SK-N-SH (cell line): ENCODE data around the gene ABCC2.

Experiments used
- GABPA ChIP-seq: IDR thresholded peaks from 2 replicates; pipeline ENCODE4 v1.4.0; 2012; ENCODE audit warnings: low read depth, mild to moderate bottlenecking
- JUND ChIP-seq: IDR thresholded peaks from 2 replicates; pipeline ENCODE4 v1.4.0; 2012
- MEF2A ChIP-seq: IDR thresholded peaks from 2 replicates; pipeline ENCODE4 v1.4.0; 2012; ENCODE audit warnings: low read depth, borderline replicate concordance
- POLR2AphosphoS5 ChIP-seq: IDR thresholded peaks from 2 replicates; pipeline ENCODE4 v1.6.1; 2012; ENCODE audit warnings: low read depth, low read length
- TAF1 ChIP-seq: IDR thresholded peaks from 2 replicates; pipeline ENCODE4 v1.6.1; 2012; ENCODE audit warnings: low read depth, mild to moderate bottlenecking, low read length, moderate library complexity, borderline replicate concordance
- TCF12 ChIP-seq: IDR thresholded peaks from 2 replicates; pipeline ENCODE4 v1.4.0; 2012
- TF ChIP-seq, protein P1 (sequence below): IDR thresholded peaks from 2 replicates; pipeline ENCODE4 v1.4.0; 2012; ENCODE audit warnings: low read depth
- TF ChIP-seq, protein P2 (sequence below): fragments of 200-600 bp; sonication (generic); IDR thresholded peaks from 2 replicates; pipeline ENCODE4 v1.6.1; 2017; ENCODE audit warnings: antibody characterized with exemption, mild to moderate bottlenecking, moderate library complexity

DNA sequence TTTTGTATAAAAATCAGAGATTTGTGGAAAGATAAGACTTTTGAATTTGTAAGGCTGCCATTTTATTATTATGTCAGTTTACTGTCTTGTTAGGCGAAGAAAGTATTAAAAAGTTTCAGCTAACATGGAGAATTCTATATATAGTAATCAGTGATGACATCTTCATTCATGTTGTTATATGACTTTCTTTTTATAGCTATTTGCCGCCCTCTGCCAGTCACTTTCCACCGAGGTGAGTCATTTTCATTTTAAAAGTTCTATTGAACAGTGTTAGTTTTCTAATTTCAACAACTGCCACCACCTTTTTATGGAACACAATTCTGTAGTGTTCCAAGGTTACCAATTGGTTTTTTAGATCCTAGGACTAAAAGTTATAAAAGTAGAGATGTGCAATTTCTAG is 38.6 kb upstream of the ABCC2 start:
- TF ChIP-seq, protein P1, sequence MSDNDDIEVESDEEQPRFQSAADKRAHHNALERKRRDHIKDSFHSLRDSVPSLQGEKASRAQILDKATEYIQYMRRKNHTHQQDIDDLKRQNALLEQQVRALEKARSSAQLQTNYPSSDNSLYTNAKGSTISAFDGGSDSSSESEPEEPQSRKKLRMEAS: no peak
- TF ChIP-seq TCF12 (no peak), POLR2AphosphoS5 (no peak), MEF2A (no peak), JUND (no peak), TAF1 (no peak), GABPA (no peak)
- TF ChIP-seq, protein P2, sequence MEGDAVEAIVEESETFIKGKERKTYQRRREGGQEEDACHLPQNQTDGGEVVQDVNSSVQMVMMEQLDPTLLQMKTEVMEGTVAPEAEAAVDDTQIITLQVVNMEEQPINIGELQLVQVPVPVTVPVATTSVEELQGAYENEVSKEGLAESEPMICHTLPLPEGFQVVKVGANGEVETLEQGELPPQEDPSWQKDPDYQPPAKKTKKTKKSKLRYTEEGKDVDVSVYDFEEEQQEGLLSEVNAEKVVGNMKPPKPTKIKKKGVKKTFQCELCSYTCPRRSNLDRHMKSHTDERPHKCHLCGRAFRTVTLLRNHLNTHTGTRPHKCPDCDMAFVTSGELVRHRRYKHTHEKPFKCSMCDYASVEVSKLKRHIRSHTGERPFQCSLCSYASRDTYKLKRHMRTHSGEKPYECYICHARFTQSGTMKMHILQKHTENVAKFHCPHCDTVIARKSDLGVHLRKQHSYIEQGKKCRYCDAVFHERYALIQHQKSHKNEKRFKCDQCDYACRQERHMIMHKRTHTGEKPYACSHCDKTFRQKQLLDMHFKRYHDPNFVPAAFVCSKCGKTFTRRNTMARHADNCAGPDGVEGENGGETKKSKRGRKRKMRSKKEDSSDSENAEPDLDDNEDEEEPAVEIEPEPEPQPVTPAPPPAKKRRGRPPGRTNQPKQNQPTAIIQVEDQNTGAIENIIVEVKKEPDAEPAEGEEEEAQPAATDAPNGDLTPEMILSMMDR: no peak
